Neuronal stem cell (in vitro differentiated cells): ENCODE measurements around the gene ALG10B.
"Not testable (repeated sequence)": the region's sequence is repeated elsewhere in the genome, so short reads cannot be mapped to it uniquely, and the experiment has no call there.

ENCODE experiments used
- DNase-seq: peaks from one replicate; pipeline ENCODE4 v3.0.0-alpha.2; 2013; ENCODE audit warnings: low spot score
- H2AFZ ChIP-seq: one replicate; pipeline ENCODE4 v1.6.1; 2013; ENCODE audit warnings: mild to moderate bottlenecking, low read length, inconsistent platforms
- H2AK5ac ChIP-seq: 2 replicates; pipeline ENCODE4 v1.6.1; 2013; ENCODE audit warnings: low read depth, mild to moderate bottlenecking, inconsistent platforms, low read length, moderate library complexity, mixed read lengths
- H2BK120ac ChIP-seq: 2 replicates; pipeline ENCODE4 v1.6.1; 2013; ENCODE audit warnings: low read depth, mild to moderate bottlenecking, inconsistent platforms, low read length, moderate library complexity, mixed read lengths
- H2BK12ac ChIP-seq: one replicate; pipeline ENCODE4 v1.6.1; 2013; ENCODE audit warnings: low read length, inconsistent platforms
- H2BK15ac ChIP-seq: 2 replicates; pipeline ENCODE4 v1.6.1; 2013; ENCODE audit warnings: mild to moderate bottlenecking, low read length, inconsistent platforms, mixed read lengths
- H2BK5ac ChIP-seq: one replicate; pipeline ENCODE4 v1.6.1; 2013; ENCODE audit warnings: inconsistent platforms, mild to moderate bottlenecking, low read length, moderate library complexity
- H3K14ac ChIP-seq: one replicate; pipeline ENCODE4 v1.6.1; 2013; ENCODE audit warnings: low read length, inconsistent platforms
- H3K18ac ChIP-seq: 2 replicates; pipeline ENCODE4 v1.6.1; 2013; ENCODE audit warnings: low read length, inconsistent platforms
- H3K23ac ChIP-seq: 2 replicates; pipeline ENCODE4 v1.6.1; 2013; ENCODE audit warnings: low read depth, mild to moderate bottlenecking, mixed read lengths, low read length, inconsistent platforms; ENCODE audit not compliant: poor library complexity
- H3K27ac ChIP-seq: replicated peaks from 3 replicates; pipeline ENCODE4 v1.5.1; 2013; ENCODE audit warnings: low read length, inconsistent platforms
- H3K27me3 ChIP-seq, 3 experiments: 2 replicates each; pipeline ENCODE4 v1.6.1; 2013; ENCODE audit warnings: low read length in 3 of 3, mild to moderate bottlenecking in 2 of 3, inconsistent platforms in 1 of 3, low read depth in 1 of 3, mixed read lengths in 1 of 3, moderate library complexity in 1 of 3; ENCODE audit not compliant: control insufficient read depth in 3 of 3, insufficient read depth in 3 of 3
- H3K36me3 ChIP-seq, 2 donors: replicated peaks in 1 of 2; 2 replicates each; pipeline ENCODE4 v1.6.1; 2013; ENCODE audit warnings: low read length in 2 of 2; ENCODE audit not compliant: control insufficient read depth in 2 of 2, insufficient read depth in 2 of 2
- H3K4ac ChIP-seq: 2 replicates; pipeline ENCODE4 v1.6.1; 2013; ENCODE audit warnings: inconsistent platforms, mild to moderate bottlenecking, low read length, moderate library complexity
- H3K4me1 ChIP-seq, 2 donors: 1 replicate in 1 of 2; 2 replicates in 1 of 2; pipeline ENCODE4 v1.6.1; 2013; ENCODE audit warnings: low read length in 2 of 2, low read depth in 1 of 2; ENCODE audit not compliant: control insufficient read depth in 2 of 2, insufficient read depth in 1 of 2
- H3K4me2 ChIP-seq: one replicate; pipeline ENCODE4 v1.6.1; 2013; ENCODE audit warnings: mild to moderate bottlenecking, low read length, inconsistent platforms; ENCODE audit not compliant: insufficient read depth, poor library complexity, severe bottlenecking
- H3K4me3 ChIP-seq, 2 donors: 2 replicates each; pipeline ENCODE4 v1.5.1; 2013; ENCODE audit warnings: low read length in 2 of 2, mild to moderate bottlenecking in 2 of 2, inconsistent platforms in 1 of 2, moderate library complexity in 1 of 2
- H3K79me1 ChIP-seq: one replicate; pipeline ENCODE4 v1.6.1; 2013; ENCODE audit warnings: low read depth, mild to moderate bottlenecking, inconsistent platforms, low read length, moderate library complexity
- H3K9ac ChIP-seq: one replicate; pipeline ENCODE4 v1.6.1; 2013; ENCODE audit warnings: mild to moderate bottlenecking, low read depth, low read length, inconsistent platforms; ENCODE audit not compliant: poor library complexity
- H3K9me3 ChIP-seq, 2 donors: replicated peaks in 1 of 2; 2 replicates each; pipeline versions ENCODE3 to v1.6.1; 2013; ENCODE audit warnings: low read length in 2 of 2, mild to moderate bottlenecking in 2 of 2, inconsistent platforms in 1 of 2, low read depth in 1 of 2, mixed read lengths in 1 of 2, moderate library complexity in 1 of 2; ENCODE audit not compliant: control insufficient read depth in 2 of 2, insufficient read depth in 1 of 2
- H4K8ac ChIP-seq: one replicate; pipeline ENCODE4 v1.6.1; 2013; ENCODE audit warnings: low read depth, mild to moderate bottlenecking, inconsistent platforms, low read length, moderate library complexity
- H4K91ac ChIP-seq: one replicate; pipeline ENCODE4 v1.6.1; 2013; ENCODE audit warnings: low read length, low read depth, mild to moderate bottlenecking, inconsistent platforms; ENCODE audit not compliant: poor library complexity
- WGBS, 2 donors: extraction: QIAGEN DNeasy Blood & Tissue Kit; methylation state at CpG; one replicate each; pipeline ENCODE4 v1.1.7; 2013; ENCODE audit warnings: missing lambda C conversion rate in 2 of 2, mixed read lengths in 1 of 2; ENCODE audit not compliant: insufficient read length in 2 of 2, insufficient replicate concordance in 1 of 2; ENCODE audit errors: extremely low coverage in 2 of 2; 5-methylcytosine and 5-hydroxymethylcytosine counted together

Gene ALG10B

DNA sequence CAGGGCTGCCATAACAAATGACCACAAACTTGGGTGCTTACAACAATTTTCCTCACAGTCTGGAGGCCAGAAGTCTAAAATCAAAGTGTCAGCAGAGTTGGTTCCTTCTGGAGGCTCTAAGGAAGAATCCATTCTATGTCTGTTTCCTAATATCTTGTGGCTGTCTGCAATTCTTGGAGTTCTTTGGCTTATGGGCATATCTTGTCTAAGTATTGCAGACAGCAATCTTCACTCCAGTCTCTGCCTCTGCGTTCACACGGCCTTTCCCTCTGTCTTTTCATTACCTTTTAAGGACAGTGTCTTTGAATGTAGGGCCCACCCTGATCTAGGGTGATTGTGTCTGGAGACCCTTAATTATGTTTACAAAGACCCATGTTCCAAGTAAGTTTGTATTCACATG lies 5.4 kb downstream of the ALG10B start:
- H4K8ac ChIP-seq, H3K4me1 ChIP-seq, H3K4me3 ChIP-seq, H2BK5ac ChIP-seq, H3K27ac ChIP-seq, H2BK120ac ChIP-seq, H3K14ac ChIP-seq, H2BK15ac ChIP-seq, H3K27me3 ChIP-seq, H2BK12ac ChIP-seq, H3K79me1 ChIP-seq, H3K9me3 ChIP-seq, H3K23ac ChIP-seq, H2AK5ac ChIP-seq, H3K4ac ChIP-seq, H3K4me2 ChIP-seq, DNase-seq, H3K18ac ChIP-seq, H3K9ac ChIP-seq, H3K36me3 ChIP-seq, H2AFZ ChIP-seq, H4K91ac ChIP-seq: not testable (repeated sequence)
- no CpG with 5 or more reads among the region's 2 CpGs for WGBS, 2 donors

DNA sequence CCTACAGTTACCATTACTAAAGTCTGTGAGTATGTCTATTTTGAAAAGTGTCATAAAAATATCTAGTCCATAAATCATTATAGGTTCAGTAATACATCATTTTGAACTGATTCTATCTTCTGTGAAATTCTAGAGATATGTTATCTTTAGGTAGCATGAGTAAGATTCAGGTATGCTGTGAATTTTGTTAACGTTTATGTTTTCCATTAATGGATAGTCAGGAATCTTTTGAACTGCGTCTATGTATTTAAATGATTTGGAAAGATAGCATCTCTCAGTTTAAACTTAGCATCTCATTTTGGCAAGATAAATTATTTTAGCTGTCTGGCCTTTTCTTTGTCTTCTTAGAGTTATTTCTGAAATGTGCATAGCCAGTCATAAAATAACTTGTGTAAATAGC lies 8.3 kb downstream of the ALG10B start:
- no peak overlapping the region for H3K9ac ChIP-seq
- H3K27ac ChIP-seq: no peak overlapping the region
- DNase-seq: no peak
- H3K79me1 ChIP-seq: no peaks in the 10 kb centered on the region
- no peak overlapping the region for H4K8ac ChIP-seq
- H3K4me3 ChIP-seq: no peak overlapping the region
- H2BK15ac ChIP-seq: no peak overlapping the region
- H3K23ac ChIP-seq: no peak overlapping the region
- no peak overlapping the region for H2BK120ac ChIP-seq
- H3K27me3 ChIP-seq: no peaks in the 10 kb centered on the region
- H3K14ac ChIP-seq: no peak overlapping the region
- no peak overlapping the region for H2AK5ac ChIP-seq
- H3K18ac ChIP-seq: no peak overlapping the region
- no peak overlapping the region for H3K4me2 ChIP-seq
- H2BK12ac ChIP-seq: no peak overlapping the region
- no CpG with 5 or more reads among the region's 2 CpGs for WGBS, 2 donors
- no peak overlapping the region for H4K91ac ChIP-seq
- H3K4ac ChIP-seq: no peak overlapping the region
- H3K36me3 ChIP-seq: no peaks in the 10 kb centered on the region
- H2AFZ ChIP-seq: no peak overlapping the region
- H3K4me1 ChIP-seq: no peaks in the 10 kb centered on the region
- no peak overlapping the region for H2BK5ac ChIP-seq
- no peaks in the 10 kb centered on the region for H3K9me3 ChIP-seq

DNA sequence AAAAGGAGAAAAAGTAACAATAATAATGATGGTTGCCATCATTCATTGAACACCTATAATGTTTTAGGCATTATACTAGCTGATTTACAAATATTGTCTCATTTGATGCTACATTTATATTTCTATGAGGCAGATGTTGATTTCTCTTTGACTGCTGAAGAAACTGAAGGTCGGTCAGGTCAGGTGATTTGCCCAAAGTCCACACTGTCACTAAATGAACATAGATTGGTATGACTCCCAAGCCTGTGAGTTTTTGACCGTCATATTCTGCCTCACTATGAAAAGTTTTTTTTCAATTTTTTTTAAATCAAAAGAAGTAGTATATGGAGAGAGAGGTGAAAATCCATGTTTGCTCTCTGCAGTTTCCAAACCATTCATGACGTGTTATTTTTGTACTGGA lies 10.8 kb downstream of the ALG10B start:
- no peak for DNase-seq
- Histone ChIP-seq H2BK120ac (no peak overlapping the region), H3K14ac (no peak overlapping the region), H2BK5ac (no peak overlapping the region), H2BK15ac (no peak overlapping the region), H4K91ac (no peak overlapping the region), H3K9me3 (no peaks in the 10 kb centered on the region), H2AFZ (no peak overlapping the region), H3K4me3 (no peak overlapping the region), H2BK12ac (no peak overlapping the region), H3K27me3 (no peaks in the 10 kb centered on the region), H3K27ac (no peak overlapping the region), H3K18ac (no peak overlapping the region), H3K36me3 (no peaks in the 10 kb centered on the region), H3K9ac (no peak overlapping the region), H3K79me1 (no peaks in the 10 kb centered on the region), H3K23ac (no peak overlapping the region), H3K4ac (no peak overlapping the region), H3K4me2 (no peak overlapping the region), H3K4me1 (no peaks in the 10 kb centered on the region), H4K8ac (no peak overlapping the region), H2AK5ac (no peak overlapping the region)
- no CpG with 5 or more reads among the region's 3 CpGs for whole genome bisulfite sequencing, 2 donors

DNA sequence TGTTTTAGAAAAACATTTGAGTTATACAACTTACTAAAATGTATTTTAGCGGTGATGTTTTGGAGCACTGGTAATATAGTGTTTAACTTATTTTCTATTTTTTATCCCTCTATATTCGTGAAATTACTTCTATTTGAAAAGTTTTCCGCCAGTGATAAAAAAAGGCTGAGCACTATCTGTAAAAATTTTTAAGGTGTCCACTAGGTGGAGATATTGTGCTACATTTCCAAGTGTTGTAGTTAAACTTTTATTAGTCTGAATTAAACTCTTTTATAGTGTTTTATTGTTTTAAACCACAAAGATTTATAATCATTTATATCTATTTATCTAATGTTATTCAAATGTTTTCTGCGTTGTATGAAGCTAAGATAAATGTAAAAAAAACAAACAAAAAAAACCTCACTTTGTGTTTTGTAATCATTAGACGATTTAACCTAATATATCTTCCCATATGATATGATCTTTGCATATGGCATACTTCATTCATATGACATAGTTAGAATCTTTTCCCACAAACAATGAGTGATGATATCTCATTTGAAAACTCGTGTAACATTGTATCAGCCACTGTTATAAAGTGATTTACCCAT lies 11.8 kb downstream of the ALG10B start:
- H2BK12ac ChIP-seq: no peak overlapping the region
- H3K18ac ChIP-seq: no peak overlapping the region
- no peak overlapping the region for H3K14ac ChIP-seq
- DNase-seq: peak; percentile 12
- H3K23ac ChIP-seq: no peak overlapping the region
- no peaks in the 10 kb centered on the region for H3K27me3 ChIP-seq
- H2BK15ac ChIP-seq: no peak overlapping the region
- H2AFZ ChIP-seq: no peak overlapping the region
- H4K8ac ChIP-seq: no peak overlapping the region
- no peak overlapping the region for H3K4me2 ChIP-seq
- H2AK5ac ChIP-seq: no peak overlapping the region
- H3K27ac ChIP-seq: no peak overlapping the region
- no peaks in the 10 kb centered on the region for H3K79me1 ChIP-seq
- no peak overlapping the region for H3K4ac ChIP-seq
- H3K9me3 ChIP-seq: no peaks in the 10 kb centered on the region
- no peak overlapping the region for H3K9ac ChIP-seq
- H2BK5ac ChIP-seq: no peak overlapping the region
- no peaks in the 10 kb centered on the region for H3K36me3 ChIP-seq
- no peak overlapping the region for H4K91ac ChIP-seq
- no peak overlapping the region for H3K4me3 ChIP-seq
- no peaks in the 10 kb centered on the region for H3K4me1 ChIP-seq
- no CpG with 5 or more reads among the region's 6 CpGs for WGBS, 2 donors
- no peak overlapping the region for H2BK120ac ChIP-seq
